ENCODE measurements around the gene ACP4.

DNA sequence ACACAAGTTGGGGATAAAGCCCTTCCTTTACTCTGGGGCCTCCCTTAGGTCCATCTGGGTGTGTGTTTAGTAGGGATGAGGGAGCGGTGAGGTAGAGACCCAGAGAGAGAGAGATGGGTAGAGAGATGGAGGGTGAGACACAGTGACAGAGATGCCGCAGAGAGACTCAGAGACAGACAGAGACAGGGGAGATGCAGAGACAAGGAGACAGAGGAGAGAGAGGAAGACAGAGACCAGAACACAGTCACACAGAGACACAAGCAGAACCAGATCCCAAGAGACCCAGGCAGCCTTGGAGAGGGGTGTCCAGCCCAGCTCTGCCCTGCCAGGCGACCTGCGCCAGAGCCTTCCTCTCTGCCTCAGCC is 31.0 kb downstream of the ACP4 start:
- TF ChIP-seq ZNF232 (CRISPR knock-in tag; IDR thresholded peaks at IDR 0.05; ENCODE audit: borderline replicate concordance) (no peak), ZNF552 (CRISPR knock-in tag; IDR thresholded peaks at IDR 0.05; ENCODE audit: borderline replicate concordance) (no peak), HMG20B (CRISPR knock-in tag; conservative IDR thresholded peaks at IDR 0.05) (no peak), JUND (CRISPR knock-in tag; IDR thresholded peaks at IDR 0.05) (no peak), ZNF792 (CRISPR knock-in tag; IDR thresholded peaks at IDR 0.05) (no peak), ZNF780A (CRISPR knock-in tag; IDR thresholded peaks at IDR 0.05) (no peak), EZH2 (conservative IDR thresholded peaks at IDR 0.05; ENCODE audit: low read depth, low read length) (no peak), JUNB (CRISPR knock-in tag; IDR thresholded peaks at IDR 0.05; ENCODE audit: borderline replicate concordance) (no peak)
- TF ChIP-seq, protein P1, sequence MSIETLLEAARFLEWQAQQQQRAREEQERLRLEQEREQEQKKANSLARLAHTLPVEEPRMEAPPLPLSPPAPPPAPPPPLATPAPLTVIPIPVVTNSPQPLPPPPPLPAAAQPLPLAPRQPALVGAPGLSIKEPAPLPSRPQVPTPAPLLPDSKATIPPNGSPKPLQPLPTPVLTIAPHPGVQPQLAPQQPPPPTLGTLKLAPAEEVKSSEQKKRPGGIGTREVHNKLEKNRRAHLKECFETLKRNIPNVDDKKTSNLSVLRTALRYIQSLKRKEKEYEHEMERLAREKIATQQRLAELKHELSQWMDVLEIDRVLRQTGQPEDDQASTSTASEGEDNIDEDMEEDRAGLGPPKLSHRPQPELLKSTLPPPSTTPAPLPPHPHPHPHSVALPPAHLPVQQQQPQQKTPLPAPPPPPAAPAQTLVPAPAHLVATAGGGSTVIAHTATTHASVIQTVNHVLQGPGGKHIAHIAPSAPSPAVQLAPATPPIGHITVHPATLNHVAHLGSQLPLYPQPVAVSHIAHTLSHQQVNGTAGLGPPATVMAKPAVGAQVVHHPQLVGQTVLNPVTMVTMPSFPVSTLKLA (IDR thresholded peaks at IDR 0.05) = no peak
- TF ChIP-seq, protein P2, sequence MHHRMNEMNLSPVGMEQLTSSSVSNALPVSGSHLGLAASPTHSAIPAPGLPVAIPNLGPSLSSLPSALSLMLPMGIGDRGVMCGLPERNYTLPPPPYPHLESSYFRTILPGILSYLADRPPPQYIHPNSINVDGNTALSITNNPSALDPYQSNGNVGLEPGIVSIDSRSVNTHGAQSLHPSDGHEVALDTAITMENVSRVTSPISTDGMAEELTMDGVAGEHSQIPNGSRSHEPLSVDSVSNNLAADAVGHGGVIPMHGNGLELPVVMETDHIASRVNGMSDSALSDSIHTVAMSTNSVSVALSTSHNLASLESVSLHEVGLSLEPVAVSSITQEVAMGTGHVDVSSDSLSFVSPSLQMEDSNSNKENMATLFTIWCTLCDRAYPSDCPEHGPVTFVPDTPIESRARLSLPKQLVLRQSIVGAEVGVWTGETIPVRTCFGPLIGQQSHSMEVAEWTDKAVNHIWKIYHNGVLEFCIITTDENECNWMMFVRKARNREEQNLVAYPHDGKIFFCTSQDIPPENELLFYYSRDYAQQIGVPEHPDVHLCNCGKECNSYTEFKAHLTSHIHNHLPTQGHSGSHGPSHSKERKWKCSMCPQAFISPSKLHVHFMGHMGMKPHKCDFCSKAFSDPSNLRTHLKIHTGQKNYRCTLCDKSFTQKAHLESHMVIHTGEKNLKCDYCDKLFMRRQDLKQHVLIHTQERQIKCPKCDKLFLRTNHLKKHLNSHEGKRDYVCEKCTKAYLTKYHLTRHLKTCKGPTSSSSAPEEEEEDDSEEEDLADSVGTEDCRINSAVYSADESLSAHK (CRISPR knock-in tag; IDR thresholded peaks at IDR 0.05; ENCODE audit: borderline replicate concordance) = no peak

All from HepG2 (cell line).